ENCODE data around the gene TUFM. TPM values are rescaled to one million over a fixed set of nuclear protein-coding genes. Genes with fewer than 3 reads are reported as not detected.
A peak's percentile ranks its signal among the peaks of the same experiment; 100 is the strongest.

TUFM gene
- total RNA-seq, 1 donor from 2014 or later: 69.4 TPM

- intact Hi-C loops (cut with DNase I): loop anchor here (10.0 kb wide), 1 partner anchor 100 kb away; no protein-coding TSS in a partner anchor
These were observed 1.8 kb downstream of the TUFM start for GRCh38 chr16:28844226-28844885.

DNA sequence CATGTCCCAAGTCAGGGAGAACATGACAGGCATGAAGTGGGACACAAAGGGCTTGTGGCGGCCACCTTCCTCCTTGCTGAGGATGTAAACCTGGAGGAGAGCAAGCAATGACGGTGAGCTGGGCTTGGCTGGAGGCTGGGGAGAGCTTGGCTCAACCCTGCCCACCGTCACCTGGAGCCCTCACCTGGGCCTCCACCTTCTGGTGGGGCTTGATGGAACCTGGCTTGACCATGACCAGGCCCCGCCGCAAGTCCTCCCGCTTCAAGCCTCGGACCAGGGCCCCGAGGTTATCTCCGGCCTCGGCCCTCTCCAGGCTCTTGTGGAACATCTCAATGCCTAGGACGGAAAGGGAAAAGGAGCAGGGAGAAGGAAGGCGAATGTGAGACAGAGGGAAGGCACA, 2.4 kb downstream of the TUFM start:
- DNase-seq (ENCODE audit: low spot score) (no peak), ATAC-seq (no peak)
- intact Hi-C loops (cut with DNase I): loop anchor here (10.0 kb wide), 1 partner anchor 101 kb away; no protein-coding TSS in a partner anchor

More at GRCh38 chr16:28844226-28844885, 1.8 kb downstream of the TUFM start:
- no peak for DNase-seq (ENCODE audit: low spot score)
- ATAC-seq: no peak

DNA sequence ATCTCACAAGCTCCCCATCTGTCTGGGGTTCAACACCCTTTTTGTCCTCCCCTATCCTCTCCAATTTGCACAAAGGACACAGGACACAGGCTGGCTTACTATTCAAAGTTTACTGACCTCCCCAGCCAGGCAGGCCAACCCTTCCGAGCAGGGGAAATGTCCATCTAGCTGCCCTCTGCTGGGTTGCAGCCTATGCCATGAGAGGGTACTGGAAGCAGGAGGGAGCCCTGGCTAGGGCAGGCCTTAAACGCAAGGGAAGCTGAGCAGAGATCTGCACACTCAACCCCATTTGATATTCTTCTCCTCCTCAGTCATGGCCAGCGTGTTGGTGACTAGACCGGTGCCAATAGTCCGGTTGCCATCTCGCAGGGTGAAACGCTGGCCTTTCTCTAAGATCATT, 3.5 kb downstream of the TUFM start:
- DNase-seq (ENCODE audit: low spot score) (no peak), ATAC-seq (no peak)

GRCh38 chr16:28839899-28840298, 6.2 kb downstream of the TUFM start:
- DNase-seq (ENCODE audit: low spot score): no peak
- intact Hi-C loops (cut with DNase I): loop anchor here (10.0 kb wide), 1 partner anchor 105 kb away; no protein-coding TSS in a partner anchor
- ATAC-seq: no peak

More for the DNA sequence above, 3.5 kb downstream of the TUFM start:
- intact Hi-C loops (cut with DNase I): loop anchor here (10.0 kb wide), 1 partner anchor 102 kb away; no protein-coding TSS in a partner anchor

GRCh38 chr16:28839004-28839639, 7.0 kb downstream of the TUFM start:
- intact Hi-C loops (cut with DNase I): no loop called here
- no peak for ATAC-seq

DNA sequence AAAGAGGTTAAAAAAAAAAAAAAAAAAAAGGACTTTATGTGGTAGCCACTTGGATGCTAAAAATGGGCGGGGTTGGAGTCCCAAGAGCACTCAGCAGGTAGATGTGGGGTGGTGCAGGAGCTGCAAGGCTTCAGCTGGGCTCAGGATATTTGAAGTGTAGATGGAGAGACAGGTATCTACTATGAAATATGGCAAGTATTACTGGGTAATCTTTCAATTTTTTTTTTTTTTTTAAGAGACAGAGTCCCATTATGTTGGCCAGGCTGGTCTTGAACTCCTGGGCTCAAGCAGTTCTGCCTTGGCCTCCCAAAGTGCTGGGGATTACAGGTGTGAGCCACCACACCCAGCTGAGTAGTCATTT, 7.6 kb downstream of the TUFM start:
- ATAC-seq: no peak
- no peak for DNase-seq (ENCODE audit: low spot score)
- intact Hi-C loops (cut with DNase I): no loop called here

More at GRCh38 chr16:28839004-28839639, 7.0 kb downstream of the TUFM start:
- no peak for DNase-seq (ENCODE audit: low spot score)

- DNase-seq (ENCODE audit: low spot score): no peak
- intact Hi-C loops (cut with DNase I): no loop called here
These were observed 8.2 kb downstream of the TUFM start for GRCh38 chr16:28837672-28838557.

GRCh38 chr16:28836761-28837064, 9.4 kb downstream of the TUFM start:
- DNase-seq (ENCODE audit: low spot score) (no peak), ATAC-seq (no peak)
- intact Hi-C loops (cut with DNase I): no loop called here

More at GRCh38 chr16:28837672-28838557, 8.2 kb downstream of the TUFM start:
- no peak for ATAC-seq

DNA sequence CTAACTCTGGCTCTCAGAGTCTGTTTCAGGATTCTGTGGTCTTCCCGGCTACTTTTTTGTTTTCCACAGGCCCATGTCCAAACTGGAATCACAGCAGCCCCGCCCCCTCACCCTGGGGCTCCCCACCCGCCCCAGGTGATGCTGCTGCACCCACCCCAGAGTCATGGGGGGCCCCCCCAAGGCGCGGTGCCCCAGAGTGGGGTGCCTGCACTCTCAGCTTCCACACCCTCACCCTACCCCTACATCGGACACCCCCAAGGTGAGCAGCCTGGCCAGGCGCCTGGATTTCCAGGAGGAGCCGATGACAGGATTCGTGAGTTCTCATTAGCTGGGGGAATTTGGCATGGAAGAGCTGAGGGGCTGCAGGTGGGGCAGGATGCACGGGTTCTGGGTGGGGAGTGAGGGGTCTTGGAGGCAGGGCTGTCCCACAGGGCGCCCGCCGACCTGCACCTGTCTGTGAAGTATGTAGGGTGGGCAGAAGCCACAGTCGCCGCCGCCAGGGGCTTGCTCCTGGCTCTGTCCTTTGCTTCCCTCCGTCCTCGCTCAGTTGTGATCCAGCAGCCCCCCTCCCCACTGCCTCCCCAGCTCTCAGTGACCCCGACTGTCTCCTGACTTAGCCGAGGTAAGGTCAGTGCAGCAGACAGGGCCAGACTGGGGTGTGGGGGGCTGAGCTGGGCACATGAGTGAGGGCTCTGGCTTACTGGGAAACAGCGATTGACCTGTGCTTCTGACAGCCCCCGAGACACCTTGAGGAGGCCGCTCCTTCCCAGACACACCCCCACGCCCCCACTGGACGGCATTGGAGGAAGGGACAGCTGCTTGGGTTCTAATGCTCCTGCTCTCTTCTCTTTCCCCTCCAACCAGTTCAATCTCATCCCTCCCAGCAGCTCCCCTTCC, 10.0 kb downstream of the TUFM start:
- DNase-seq (ENCODE audit: low spot score): no peak
- intact Hi-C loops (cut with DNase I): no loop called here
- ATAC-seq: peak; percentile 10

DNA sequence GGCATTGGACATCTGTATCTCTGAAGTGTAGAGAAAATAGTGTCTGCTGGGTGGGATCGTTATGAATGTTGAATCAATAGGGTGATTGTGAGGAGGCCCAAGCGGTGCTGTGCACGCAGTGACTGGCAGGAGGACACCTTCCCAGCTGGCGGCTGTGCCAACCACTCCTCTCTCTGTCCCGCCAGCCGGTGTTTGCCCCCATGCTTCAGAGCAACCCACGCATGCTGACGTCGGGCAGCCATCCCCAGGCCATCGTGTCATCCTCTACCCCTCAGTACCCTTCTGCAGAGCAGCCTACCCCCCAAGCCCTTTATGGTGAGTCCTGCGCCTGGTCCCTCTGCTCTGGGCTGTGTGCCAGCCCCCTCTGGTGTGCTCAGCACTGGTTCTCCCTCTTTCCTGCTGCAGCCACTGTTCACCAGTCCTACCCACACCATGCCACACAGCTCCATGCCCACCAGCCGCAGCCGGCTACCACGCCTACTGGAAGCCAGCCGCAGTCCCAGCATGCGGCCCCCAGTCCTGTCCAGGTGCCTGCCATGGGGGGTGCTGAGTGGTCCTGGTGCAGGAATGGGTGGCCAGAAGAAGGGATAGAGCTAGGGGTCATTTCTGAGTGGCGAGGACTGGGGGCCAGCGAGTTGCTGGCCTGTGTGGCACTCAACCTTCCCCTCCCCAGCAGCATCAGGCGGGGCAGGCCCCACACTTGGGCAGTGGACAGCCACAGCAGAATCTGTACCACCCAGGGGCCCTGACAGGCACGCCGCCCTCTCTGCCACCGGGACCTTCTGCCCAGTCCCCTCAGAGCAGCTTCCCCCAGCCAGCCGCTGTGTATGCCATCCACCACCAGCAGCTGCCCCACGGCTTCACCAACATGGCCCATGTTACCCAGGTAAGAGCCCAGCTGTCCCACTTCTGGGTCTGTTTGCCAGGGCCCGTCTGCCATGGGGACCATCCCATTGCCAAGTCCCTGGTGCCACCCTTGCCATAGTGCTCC, 11.0 kb downstream of the TUFM start:
- DNase-seq (ENCODE audit: low spot score) (no peak), ATAC-seq (peak; percentile 18)
- intact Hi-C loops (cut with DNase I): no loop called here

- intact Hi-C loops (cut with DNase I): no loop called here
- DNase-seq (ENCODE audit: low spot score): no peak
- ATAC-seq: no peak
These were observed 11.8 kb downstream of the TUFM start for GRCh38 chr16:28834349-28834748.

DNA sequence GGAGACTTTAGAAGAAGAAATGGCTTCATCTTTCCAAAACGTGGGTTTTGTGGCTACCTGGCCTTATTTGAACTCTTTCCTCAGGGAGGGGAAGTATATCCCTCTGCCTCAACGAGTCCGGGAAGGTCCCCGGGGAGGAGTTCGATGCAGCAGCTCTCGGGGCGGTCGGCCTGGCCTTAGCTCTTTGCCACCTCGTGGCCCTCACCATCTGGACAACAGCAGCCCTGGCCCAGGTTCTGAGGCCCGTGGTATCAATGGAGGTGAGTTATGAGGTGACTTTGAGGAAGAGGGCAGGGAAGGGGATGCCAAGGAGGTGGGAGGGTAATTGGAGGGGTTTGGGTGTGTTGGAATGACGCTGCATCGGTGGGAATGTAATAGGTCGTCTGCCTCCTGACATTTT, 15.6 kb downstream of the TUFM start:
- ATAC-seq (no peak), DNase-seq (ENCODE audit: low spot score) (no peak)
- intact Hi-C loops (cut with DNase I): no loop called here

- intact Hi-C loops (cut with DNase I): loop anchor here (10.0 kb wide), 1 partner anchor 125 kb away; the partner anchor contains the start of gene NFATC2IP
- ATAC-seq: no peak
These were observed 16.4 kb downstream of the TUFM start for GRCh38 chr16:28829747-28830146.

GRCh38 chr16:28826141-28826540, 20.0 kb downstream of the TUFM start:
- intact Hi-C loops (cut with DNase I): loop anchor here (10.0 kb wide), 1 partner anchor 129 kb away; the partner anchor contains the start of gene NFATC2IP
- DNase-seq (ENCODE audit: low spot score) (no peak), ATAC-seq (no peak)

More at GRCh38 chr16:28829747-28830146, 16.4 kb downstream of the TUFM start:
- DNase-seq (ENCODE audit: low spot score): no peak

GRCh38 chr16:28824717-28824973, 21.5 kb downstream of the TUFM start:
- ATAC-seq (no peak), DNase-seq (ENCODE audit: low spot score) (no peak)
- intact Hi-C loops (cut with DNase I): loop anchor here (10.0 kb wide), 1 partner anchor 130 kb away; the partner anchor contains the start of gene NFATC2IP

DNA sequence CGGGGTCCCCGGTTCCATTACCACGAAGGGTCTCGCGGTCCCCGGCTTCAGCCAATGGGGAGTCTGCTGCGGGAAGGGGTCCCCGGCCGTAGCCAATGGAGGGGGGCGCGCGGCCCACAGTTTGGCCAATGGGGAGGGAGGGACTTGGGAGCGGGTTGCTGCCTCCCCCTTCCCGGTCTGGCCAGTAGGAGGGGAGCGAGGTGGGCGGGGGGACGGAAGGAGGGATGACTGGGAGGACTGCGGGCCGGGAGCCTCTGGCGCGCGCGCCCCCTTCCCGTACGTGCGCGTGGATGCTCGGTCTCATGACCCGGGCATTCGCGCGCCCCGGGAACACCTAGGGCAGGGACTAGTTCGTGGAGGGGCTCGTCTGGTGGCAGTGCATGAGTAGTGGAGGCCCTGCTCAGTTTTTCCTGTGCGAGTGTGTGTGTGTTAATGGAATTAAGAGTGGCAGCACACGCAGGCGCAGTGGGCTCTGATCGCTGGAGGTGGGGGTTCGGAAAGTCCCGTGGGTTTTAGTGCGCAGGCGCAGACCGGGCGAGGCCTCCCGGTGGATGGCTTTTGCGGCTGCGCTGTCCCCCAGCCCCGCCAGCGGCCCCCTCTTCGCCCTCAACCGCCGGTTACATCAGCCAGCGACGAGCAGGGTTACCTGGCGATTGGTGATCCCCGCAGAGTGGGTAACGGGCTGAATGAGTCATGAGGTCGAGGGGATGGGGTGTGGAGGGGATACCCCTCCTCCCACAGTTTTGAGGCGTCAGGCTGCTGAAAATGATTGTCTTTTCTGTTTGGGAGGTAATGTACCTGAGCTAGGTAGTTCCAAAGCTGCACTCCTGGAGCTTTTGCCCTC, 22.1 kb downstream of the TUFM start:
- DNase-seq (ENCODE audit: low spot score) (peak; percentile 98), ATAC-seq (peak; percentile 97)
- intact Hi-C loops (cut with DNase I): loop anchor here (10.0 kb wide), 1 partner anchor 131 kb away; the partner anchor contains the start of gene NFATC2IP
